CD14-positive monocyte (primary cell): ENCODE data around the gene RNU6-7. TPM values are rescaled to one million over a fixed set of nuclear protein-coding genes. Genes with fewer than 3 reads are reported as not detected.

Experiments
- DNase-seq, 3 donors: peaks; one replicate each; pipeline ENCODE4 v3.0.0-alpha.2; 2011 to 2022
- H2AFZ ChIP-seq: 2 replicates; pipeline ENCODE4 v1.6.0; 2012; ENCODE audit warnings: mild to moderate bottlenecking, low read depth, low read length, inconsistent platforms; ENCODE audit not compliant: insufficient read depth, poor library complexity, severe bottlenecking
- H3K27ac ChIP-seq, 2 donors: 1 replicate in 1 of 2; 2 replicates in 1 of 2; pipeline ENCODE4 v1.5.1; 2012 to 2013; ENCODE audit warnings: low read length in 2 of 2, control low read depth in 1 of 2, inconsistent platforms in 1 of 2, low read depth in 1 of 2, mild to moderate bottlenecking in 1 of 2
- H3K27me3 ChIP-seq, 2 donors: one replicate each; pipeline versions ENCODE4 v1.6.0 to v1.6.1; 2011 to 2013; ENCODE audit warnings: low read length in 2 of 2; ENCODE audit not compliant: control insufficient read depth in 2 of 2, insufficient read depth in 2 of 2
- H3K36me3 ChIP-seq, 2 donors: replicated peaks in 1 of 2; 1 replicate in 1 of 2; 2 replicates in 1 of 2; pipeline versions ENCODE4 v1.5.1 to v1.6.1; 2012 to 2013; ENCODE audit warnings: low read length in 2 of 2, control low read depth in 1 of 2, inconsistent platforms in 1 of 2, mild to moderate bottlenecking in 1 of 2; ENCODE audit not compliant: insufficient read depth in 2 of 2, control insufficient read depth in 1 of 2
- H3K4me1 ChIP-seq, 2 donors: 1 replicate in 1 of 2; 2 replicates in 1 of 2; pipeline versions ENCODE4 v1.5.1 to v1.6.1; 2012 to 2013; ENCODE audit warnings: low read length in 2 of 2, control low read depth in 1 of 2, inconsistent platforms in 1 of 2, mild to moderate bottlenecking in 1 of 2, moderate library complexity in 1 of 2; ENCODE audit not compliant: insufficient read depth in 2 of 2, control insufficient read depth in 1 of 2
- H3K4me2 ChIP-seq: replicated peaks from 2 replicates; pipeline ENCODE3; 2012; ENCODE audit warnings: low read length, moderate library complexity, mild to moderate bottlenecking; ENCODE audit not compliant: poor library complexity, severe bottlenecking; ENCODE audit errors: extremely low read depth
- H3K4me3 ChIP-seq, 3 experiments: fragments of 200-600 bp in 1 of 3; sonication (generic) in 1 of 3; replicated peaks in 1 of 3; 1 replicate in 2 of 3; 2 replicates in 1 of 3; pipeline ENCODE4 v1.5.1; 2011 to 2013; ENCODE audit warnings: low read length in 3 of 3, mild to moderate bottlenecking in 3 of 3, control low read depth in 2 of 3, low read depth in 2 of 3, inconsistent platforms in 1 of 3, moderate library complexity in 1 of 3
- H3K79me2 ChIP-seq: 2 replicates; pipeline ENCODE4 v1.6.0; 2012; ENCODE audit warnings: mild to moderate bottlenecking, control low read depth, inconsistent platforms, low read length, moderate library complexity; ENCODE audit not compliant: insufficient read depth
- H3K9ac ChIP-seq: 2 replicates; pipeline ENCODE4 v1.6.0; 2017; ENCODE audit warnings: low read length, mild to moderate bottlenecking; ENCODE audit not compliant: insufficient read depth, poor library complexity, severe bottlenecking
- H3K9me3 ChIP-seq, 2 donors: replicated peaks in 1 of 2; 1 replicate in 1 of 2; 2 replicates in 1 of 2; pipeline versions ENCODE4 v1.5.1 to v1.6.1; 2012 to 2013; ENCODE audit warnings: low read length in 2 of 2, control low read depth in 1 of 2; ENCODE audit not compliant: control insufficient read depth in 1 of 2, insufficient read depth in 1 of 2
- H4K20me1 ChIP-seq: 2 replicates; pipeline ENCODE4 v1.6.0; 2012; ENCODE audit warnings: mild to moderate bottlenecking, low read length, control low read depth, moderate library complexity; ENCODE audit not compliant: insufficient read depth
- H3K27ac Mint-ChIP-seq, 7 donors: one replicate each; pipeline ENCODE4 v1.8.0; 2020; ENCODE audit warnings: mild to moderate bottlenecking in 7 of 7, mixed read lengths in 7 of 7, moderate library complexity in 6 of 7, inconsistent platforms in 2 of 7
- H3K27me3 Mint-ChIP-seq, 3 donors: one replicate each; pipeline ENCODE4 v1.8.0; 2021 to 2022; ENCODE audit warnings: low read depth in 3 of 3, mild to moderate bottlenecking in 3 of 3, mixed read lengths in 3 of 3, moderate library complexity in 3 of 3, inconsistent platforms in 1 of 3
- H3K36me3 Mint-ChIP-seq, 2 donors: one replicate each; pipeline ENCODE4 v1.8.0; 2020; ENCODE audit warnings: mixed read lengths in 2 of 2, inconsistent platforms in 1 of 2, mild to moderate bottlenecking in 1 of 2
- H3K4me1 Mint-ChIP-seq: one replicate; pipeline ENCODE4 v1.8.0; 2020; ENCODE audit warnings: mild to moderate bottlenecking, mixed read lengths
- H3K4me3 Mint-ChIP-seq, 2 donors: one replicate each; pipeline ENCODE4 v1.8.0; 2020; ENCODE audit warnings: mild to moderate bottlenecking in 2 of 2, mixed read lengths in 2 of 2, moderate library complexity in 1 of 2
- H3K9me3 Mint-ChIP-seq, 7 donors: one replicate each; pipeline ENCODE4 v1.8.0; 2020 to 2022; ENCODE audit warnings: mixed read lengths in 7 of 7, mild to moderate bottlenecking in 6 of 7, moderate library complexity in 6 of 7, inconsistent platforms in 2 of 7
- WGBS: methylation state at CpG from one replicate; pipeline ENCODE4 v1.1.5; 2013; ENCODE audit warnings: missing lambda C conversion rate; ENCODE audit not compliant: insufficient coverage; 5-methylcytosine and 5-hydroxymethylcytosine counted together
- intact Hi-C, 2 donors: fragments of 100-400 bp; cut with micrococcal nuclease; formaldehyde crosslinking; loops; one replicate each; pipeline versions ENCODE4 v1.15.0 to v1.15.1; 2023
- polyA plus RNA-seq, 3 donors: library from polyadenylated mRNA; depleted of rRNA in 1 of 3; unstranded in 2 of 3; stranded (reverse) in 1 of 3; fragments of 300-500 nt in 2 of 3; fragments of >200 nt in 1 of 3; fragmentation: Illumina TruSeq in 2 of 3; gene quantifications; 1 replicate in 2 of 3; 2 replicates in 1 of 3; pipeline ENCODE4 v1.2.3, GENCODE V29; 2012 to 2021
- TF ChIP-seq, protein P1 (sequence below): fragments of 200-600 bp; IDR thresholded peaks from one replicate; pipeline ENCODE4 v1.8.0; 2022; ENCODE audit warnings: antibody characterized with exemption, mild to moderate bottlenecking

Gene RNU6-7
- polyA plus RNA-seq, 3 donors: not detected

DNA sequence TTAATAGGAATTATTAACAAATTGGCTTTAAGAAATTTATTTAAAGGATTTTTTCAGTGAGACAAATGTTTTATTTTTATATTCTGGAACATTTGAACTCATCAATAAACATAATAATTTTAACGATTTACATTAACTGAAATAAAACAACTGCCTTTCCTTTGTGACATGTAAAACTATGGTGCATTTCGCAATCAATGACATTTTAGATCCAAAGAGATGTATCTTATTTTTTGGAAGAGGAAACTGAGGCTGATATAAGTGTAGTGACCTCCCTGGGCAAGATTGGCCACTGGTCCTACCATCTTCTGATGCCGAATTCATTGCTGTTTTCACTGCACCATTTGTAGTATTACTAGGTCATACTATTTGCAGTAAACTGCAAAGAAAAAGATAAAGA lies 3.7 kb downstream of the RNU6-7 start:
- Histone ChIP-seq H3K27me3 (peaks cover 25 to 32% of the 10 kb centered on the region in 2 donors), H4K20me1 (no peaks in the 10 kb centered on the region), H3K4me1 (peaks cover 43 to 45% of the 10 kb centered on the region in 2 donors), H3K4me3 (no peak overlapping the region), H3K9ac (no peak overlapping the region), H3K36me3 (no peaks in the 10 kb centered on the region), H2AFZ (no peak overlapping the region), H3K9me3 (peaks cover 0 to 12% of the 10 kb centered on the region in 2 donors), H3K79me2 (no peaks in the 10 kb centered on the region), H3K27ac (no peak overlapping the region), H3K4me2 (no peak overlapping the region)
- Mint-ChIP-seq H3K4me1 (peaks cover 49% of the 10 kb centered on the region), H3K4me3 (no peak overlapping the region), H3K36me3 (peaks cover 0 to 2% of the 10 kb centered on the region in 2 donors), H3K27me3 (peaks cover 32 to 52% (median 37%) of the 10 kb centered on the region in 3 donors), H3K9me3 (peaks cover 0 to 4% (median 0%) of the 10 kb centered on the region in 7 donors), H3K27ac (no peak overlapping the region)
- WGBS: 100% methylated on average over 1 of the region's 3 CpGs
- intact Hi-C loops: no loop called here
- DNase-seq: no peak
- TF ChIP-seq, protein P1, sequence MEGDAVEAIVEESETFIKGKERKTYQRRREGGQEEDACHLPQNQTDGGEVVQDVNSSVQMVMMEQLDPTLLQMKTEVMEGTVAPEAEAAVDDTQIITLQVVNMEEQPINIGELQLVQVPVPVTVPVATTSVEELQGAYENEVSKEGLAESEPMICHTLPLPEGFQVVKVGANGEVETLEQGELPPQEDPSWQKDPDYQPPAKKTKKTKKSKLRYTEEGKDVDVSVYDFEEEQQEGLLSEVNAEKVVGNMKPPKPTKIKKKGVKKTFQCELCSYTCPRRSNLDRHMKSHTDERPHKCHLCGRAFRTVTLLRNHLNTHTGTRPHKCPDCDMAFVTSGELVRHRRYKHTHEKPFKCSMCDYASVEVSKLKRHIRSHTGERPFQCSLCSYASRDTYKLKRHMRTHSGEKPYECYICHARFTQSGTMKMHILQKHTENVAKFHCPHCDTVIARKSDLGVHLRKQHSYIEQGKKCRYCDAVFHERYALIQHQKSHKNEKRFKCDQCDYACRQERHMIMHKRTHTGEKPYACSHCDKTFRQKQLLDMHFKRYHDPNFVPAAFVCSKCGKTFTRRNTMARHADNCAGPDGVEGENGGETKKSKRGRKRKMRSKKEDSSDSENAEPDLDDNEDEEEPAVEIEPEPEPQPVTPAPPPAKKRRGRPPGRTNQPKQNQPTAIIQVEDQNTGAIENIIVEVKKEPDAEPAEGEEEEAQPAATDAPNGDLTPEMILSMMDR: no peak

DNA sequence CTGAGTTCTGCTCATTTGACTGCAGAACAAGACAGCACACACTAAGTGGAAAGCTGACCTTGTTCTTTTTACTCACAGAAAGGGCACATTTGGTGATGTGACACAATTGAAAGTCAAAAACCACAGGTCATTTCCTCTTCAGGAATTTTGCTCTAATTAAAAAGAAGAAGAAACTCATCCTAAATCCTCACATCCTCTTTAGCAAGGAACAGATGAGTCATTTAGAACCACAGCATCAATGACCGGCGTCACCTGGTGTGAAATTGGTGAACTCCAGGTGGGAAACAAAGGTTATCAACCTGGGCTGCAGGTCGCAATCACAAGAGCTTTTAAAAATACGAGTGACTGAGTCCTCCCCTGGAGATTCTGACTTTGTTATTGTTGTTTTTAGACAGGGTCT lies 4.1 kb downstream of the RNU6-7 start:
- Mint-ChIP-seq H3K36me3 (peaks cover 0 to 2% of the 10 kb centered on the region in 2 donors), H3K4me1 (peaks cover 45% of the 10 kb centered on the region), H3K4me3 (no peak overlapping the region), H3K27me3 (peaks cover 32 to 51% (median 37%) of the 10 kb centered on the region in 3 donors), H3K27ac (no peak overlapping the region), H3K9me3 (peaks cover 0 to 4% (median 0%) of the 10 kb centered on the region in 7 donors)
- H2AFZ ChIP-seq: no peak overlapping the region
- no peaks in the 10 kb centered on the region for H3K36me3 ChIP-seq
- H3K4me3 ChIP-seq: no peak overlapping the region
- H3K9me3 ChIP-seq: peaks cover 0 to 12% of the 10 kb centered on the region in 2 donors
- peaks cover 25 to 32% of the 10 kb centered on the region in 2 donors for H3K27me3 ChIP-seq
- TF ChIP-seq, protein P1: no peak
- no peak overlapping the region for H3K9ac ChIP-seq
- no peaks in the 10 kb centered on the region for H3K79me2 ChIP-seq
- intact Hi-C loops: no loop called here
- no peaks in the 10 kb centered on the region for H4K20me1 ChIP-seq
- H3K27ac ChIP-seq: no peak overlapping the region
- WGBS: 35% methylated on average over 4 of the region's 4 CpGs
- DNase-seq: peak in 1 of 3 donors; percentile 45
- H3K4me1 ChIP-seq: peaks cover 39 to 41% of the 10 kb centered on the region in 2 donors
- no peak overlapping the region for H3K4me2 ChIP-seq
